GM21526 (cell line): Measurements from ENCODE around the gene OTOF.

ENCODE experiments used
- ATAC-seq: cut with Tn5 transposase; IDR thresholded peaks from one replicate; pipeline ENCODE4 v1.9.1; 2021; ENCODE audit warnings: moderate library complexity; ENCODE audit not compliant: unreplicated experiment, low FRiP score

Gene OTOF

GRCh38 chr2:26477911-26478253, at the start of gene OTOF:
OTOF (minus strand) TSS chr2:26478124.
- ATAC-seq = no peak

DNA sequence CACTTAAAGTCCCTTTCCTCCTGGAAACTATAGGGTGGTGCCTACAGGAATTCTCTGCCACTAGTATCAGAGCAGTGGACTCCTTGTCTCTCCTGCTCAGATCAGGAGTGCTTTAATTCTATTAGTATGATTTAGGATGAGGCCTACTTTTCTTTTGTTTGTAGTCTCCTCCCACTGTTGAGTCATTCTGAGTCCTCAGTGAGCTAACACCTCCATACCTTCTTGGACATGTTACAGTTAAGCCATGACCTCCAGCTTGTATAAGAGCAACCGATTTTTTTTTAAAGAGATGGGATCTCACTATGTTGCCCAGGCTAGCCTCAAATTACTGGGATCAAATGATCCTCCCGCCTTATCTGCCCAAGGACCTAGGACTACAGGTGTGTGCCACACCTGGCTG, 48.7 kb upstream of the OTOF start:
- no peak for ATAC-seq

- no peak for ATAC-seq
These were observed 48.2 kb upstream of the OTOF start for GRCh38 chr2:26526105-26526504.

DNA sequence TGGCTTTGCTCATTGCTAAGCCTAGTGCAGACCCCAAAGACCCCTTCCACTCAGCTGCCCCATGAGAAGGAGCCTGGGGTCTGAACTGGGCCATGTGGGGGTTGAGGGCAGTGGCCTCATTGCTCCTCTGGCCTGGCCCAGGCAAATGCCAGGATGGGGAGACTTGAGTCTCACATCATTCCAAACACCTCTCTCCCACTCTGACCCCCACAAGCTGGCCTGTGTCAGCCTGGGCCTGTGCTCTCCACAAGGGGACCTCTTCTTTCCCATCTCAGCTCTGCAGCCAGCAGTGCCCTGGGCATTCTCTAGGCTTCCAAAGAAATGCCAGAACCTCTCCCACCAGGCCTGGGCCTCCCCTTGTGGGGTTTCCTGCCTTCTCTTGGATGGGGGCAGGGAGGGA, 45.8 kb upstream of the OTOF start:
- no peak for ATAC-seq

DNA sequence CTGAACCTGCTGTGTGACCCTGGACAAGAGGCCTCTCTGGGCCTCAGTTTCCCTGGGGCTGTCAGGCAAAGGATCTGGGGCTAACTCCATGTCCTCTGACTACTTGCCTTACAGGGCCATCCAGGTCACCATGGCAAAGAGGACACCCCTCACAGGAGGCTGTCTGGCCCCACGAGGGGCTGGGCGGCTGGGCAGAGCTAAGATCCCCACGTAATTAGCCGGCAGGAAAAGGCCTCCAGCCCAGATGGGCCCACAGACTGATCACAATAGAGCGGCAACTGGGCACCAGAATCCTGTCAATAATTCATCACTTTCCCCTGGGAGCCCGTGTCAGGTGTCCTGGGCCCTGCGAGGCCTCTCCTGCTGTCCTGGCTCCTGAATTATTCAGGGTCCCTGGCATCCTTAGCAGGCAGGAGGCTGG, 44.8 kb upstream of the OTOF start:
- no peak for ATAC-seq

DNA sequence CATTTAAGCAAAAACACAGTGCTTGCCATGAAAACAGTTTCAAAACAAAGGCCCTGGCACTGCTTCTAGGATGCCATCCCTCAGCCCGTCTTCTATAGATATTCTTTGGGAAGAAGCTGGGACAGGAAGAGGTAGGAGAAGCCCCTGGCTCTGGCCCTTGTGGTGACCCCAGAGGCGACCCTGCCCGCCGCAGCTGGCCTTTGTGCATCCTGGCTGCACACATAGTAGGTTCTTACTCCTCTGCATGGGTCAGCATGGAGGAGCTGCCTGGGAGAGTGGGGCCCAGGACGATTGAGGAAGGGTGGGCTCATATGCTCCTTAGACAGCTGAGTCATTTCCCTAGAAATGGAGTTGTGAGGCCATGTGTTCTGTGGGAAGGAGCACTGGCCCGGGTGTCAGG, 44.4 kb upstream of the OTOF start:
- ATAC-seq = no peak

DNA sequence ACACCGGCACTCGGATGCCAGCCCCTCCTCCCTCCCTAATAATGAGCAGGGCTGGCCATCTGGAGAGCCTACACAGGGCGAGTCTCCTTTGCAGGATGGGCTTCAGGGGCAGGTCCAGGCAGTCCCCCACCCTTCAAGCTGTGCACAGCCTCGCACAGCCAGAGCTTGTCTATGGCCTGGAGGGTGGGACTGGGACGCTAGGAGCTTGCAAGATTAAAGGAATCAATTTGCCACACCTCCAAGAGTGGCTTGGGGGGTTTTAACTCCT, 43.9 kb upstream of the OTOF start:
- no peak for ATAC-seq

DNA sequence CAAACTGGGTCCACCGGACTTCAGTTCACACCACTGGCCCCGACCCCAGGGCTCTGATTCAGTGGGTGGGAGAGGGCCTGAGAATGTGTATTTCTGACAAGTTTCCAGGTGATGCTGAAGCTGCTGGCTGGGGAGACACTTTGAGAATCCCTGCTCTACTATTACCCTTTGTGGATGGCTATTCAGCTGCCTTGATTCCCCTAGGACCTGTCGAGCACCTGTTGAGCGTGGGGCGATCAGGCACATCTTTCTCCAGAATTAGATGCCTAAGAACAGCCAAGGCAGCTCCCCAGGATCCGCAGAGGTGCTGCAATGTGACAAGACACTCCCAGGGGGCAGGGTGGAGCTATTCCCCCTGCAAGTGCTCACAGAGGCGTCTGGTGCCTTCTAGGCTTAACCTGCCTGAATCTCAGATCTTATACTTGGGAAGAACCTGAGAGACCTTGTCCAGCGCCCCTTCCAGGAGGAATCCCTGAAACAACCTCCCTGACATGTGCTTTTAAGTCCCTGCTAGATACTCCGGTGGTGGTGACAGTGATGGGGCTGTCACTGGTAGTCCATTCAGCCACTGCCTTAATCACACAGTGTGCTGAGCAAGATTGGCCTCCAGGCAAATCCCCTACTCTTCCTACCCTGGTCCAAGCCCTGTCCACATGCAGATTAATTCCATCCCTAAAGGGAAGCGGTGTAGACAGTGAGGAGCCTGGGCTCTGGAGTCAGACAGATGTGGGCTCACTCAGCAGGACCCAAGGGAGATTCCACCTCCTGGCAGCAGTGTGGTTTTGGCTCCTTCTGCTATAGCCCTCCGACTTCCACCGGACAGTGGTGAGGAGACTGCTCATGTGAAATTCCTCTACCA, 43.4 kb upstream of the OTOF start:
- ATAC-seq = no peak

- ATAC-seq = no peak
These were observed 42.2 kb upstream of the OTOF start for GRCh38 chr2:26520148-26520449.

GRCh38 chr2:26519396-26520147, 41.6 kb upstream of the OTOF start:
- ATAC-seq = no peak

GRCh38 chr2:26516781-26517180, 38.9 kb upstream of the OTOF start:
- no peak for ATAC-seq

GRCh38 chr2:26516246-26516645, 38.3 kb upstream of the OTOF start:
- ATAC-seq = no peak

GRCh38 chr2:26515771-26516170, 37.8 kb upstream of the OTOF start:
- ATAC-seq = no peak

DNA sequence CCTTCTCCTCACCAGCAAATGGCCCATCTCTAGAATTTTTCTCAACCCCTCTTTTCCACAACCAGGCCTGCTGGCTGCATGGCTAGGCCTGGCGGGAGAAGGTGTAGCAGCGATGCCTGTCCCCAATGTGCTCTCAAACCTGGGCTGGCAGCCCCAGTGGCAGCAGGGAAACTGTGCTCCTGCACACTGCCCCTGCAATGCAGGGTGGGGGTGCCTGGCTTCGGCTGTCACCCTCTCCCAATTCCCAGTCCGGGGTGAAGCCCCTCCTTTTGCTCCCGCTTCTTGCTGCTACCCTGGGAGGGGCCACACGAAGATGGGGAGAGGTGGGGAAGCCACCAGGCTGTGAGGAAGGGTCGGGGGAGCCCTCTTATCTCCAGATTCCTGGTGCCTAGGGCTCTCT, 36.1 kb upstream of the OTOF start:
- ATAC-seq = no peak

DNA sequence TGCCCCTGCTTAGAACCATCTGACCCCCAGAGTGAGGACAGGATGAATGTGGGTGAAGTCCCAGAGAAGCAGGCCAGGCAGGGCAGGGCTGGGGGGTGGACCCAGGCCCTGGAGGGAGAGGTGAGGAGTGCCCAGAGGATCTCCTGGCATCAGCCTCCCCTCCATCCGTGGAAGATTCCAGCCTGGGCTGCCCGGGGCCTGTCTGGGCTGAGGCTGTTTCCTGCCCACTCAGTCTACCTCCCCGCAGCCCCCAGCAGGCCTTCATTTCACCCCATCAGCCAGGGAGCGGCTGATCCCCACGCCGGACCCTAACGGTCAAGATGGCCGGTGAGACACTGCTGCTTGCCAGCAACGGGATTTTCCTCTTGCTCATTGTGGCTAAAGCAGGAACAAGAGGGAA, 35.3 kb upstream of the OTOF start:
- no peak for ATAC-seq

DNA sequence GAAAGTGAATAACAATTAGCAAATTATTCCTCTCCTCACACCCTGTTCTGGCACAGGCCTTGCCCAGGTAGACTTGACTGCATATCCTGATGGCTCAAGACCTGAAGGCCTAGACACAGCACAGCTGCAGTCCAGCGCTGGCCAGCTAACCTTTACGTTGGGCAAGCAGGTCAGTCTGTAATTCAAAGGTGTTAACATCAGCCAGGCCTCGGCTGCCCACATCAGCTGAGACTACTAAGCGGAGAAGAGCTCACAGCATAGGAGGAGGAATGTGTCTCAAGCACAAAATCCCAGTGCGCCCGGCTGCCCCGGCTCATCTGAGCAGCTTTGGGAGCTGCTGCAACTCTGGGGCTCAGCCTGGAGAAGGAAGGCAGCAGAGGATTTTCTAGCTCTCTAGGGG, 33.5 kb upstream of the OTOF start:
- ATAC-seq = no peak

GRCh38 chr2:26510344-26510973, 32.5 kb upstream of the OTOF start:
- ATAC-seq = no peak

- no peak for ATAC-seq
These were observed 31.2 kb upstream of the OTOF start for GRCh38 chr2:26509141-26509540.

GRCh38 chr2:26507932-26508331, 30.0 kb upstream of the OTOF start:
- no peak for ATAC-seq

DNA sequence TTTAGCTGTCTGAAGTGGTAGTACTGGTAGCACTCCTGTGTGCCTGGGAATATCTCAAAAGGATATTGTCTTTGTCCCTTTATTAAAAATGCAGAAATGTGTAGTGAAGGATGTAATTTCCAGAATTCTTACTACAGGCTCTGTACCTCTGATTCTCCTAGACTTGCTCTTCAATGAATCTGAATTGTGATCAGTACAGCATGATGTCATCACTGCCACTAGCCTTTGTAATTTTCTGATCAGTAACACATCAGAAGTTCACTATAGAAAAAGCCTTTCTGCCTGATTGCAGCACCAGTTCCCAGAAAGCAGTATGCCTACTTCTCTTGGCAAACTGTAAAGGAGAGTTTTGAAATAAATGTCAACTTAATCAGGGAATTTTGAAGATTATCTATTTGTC, 29.2 kb upstream of the OTOF start:
- no peak for ATAC-seq

- no peak for ATAC-seq
These were observed 28.4 kb upstream of the OTOF start for GRCh38 chr2:26506279-26506678.

- ATAC-seq = no peak
These were observed 26.1 kb upstream of the OTOF start for GRCh38 chr2:26504002-26504401.
